HG02943 (cell line): ENCODE measurements around the gene KCNMA1.

Experiments
- ATAC-seq: cut with Tn5 transposase; IDR thresholded peaks from one replicate; pipeline ENCODE4 v1.9.1; 2021; ENCODE audit warnings: mild to moderate bottlenecking, low read depth, moderate library complexity; ENCODE audit not compliant: unreplicated experiment

The KCNMA1 gene

DNA sequence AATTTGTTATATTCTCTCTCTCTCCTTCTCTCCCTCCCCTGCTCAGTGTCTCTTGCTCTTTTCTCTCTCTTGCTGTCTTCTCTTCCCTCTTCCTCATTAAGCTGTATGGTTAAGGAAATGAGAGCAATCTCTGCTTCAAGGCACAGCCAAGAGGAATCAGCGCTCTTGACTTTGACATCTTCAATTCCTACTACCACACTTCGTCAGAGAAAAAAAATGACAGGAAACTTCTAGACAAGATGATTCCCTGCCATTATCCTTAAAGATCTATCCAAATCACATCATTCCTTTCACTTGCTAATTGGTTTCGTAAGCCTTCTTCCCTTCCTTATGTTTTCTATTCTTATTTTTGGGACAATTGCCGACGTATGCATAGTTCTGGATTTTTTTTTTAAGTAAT lies 425.0 kb downstream of the KCNMA1 start:
- no peak for ATAC-seq

GRCh38 chr10:77210645-77211044 lies 427.0 kb downstream of the KCNMA1 start:
- ATAC-seq, result no peak

GRCh38 chr10:77208684-77209256 lies 428.8 kb downstream of the KCNMA1 start:
- ATAC-seq, result no peak

DNA sequence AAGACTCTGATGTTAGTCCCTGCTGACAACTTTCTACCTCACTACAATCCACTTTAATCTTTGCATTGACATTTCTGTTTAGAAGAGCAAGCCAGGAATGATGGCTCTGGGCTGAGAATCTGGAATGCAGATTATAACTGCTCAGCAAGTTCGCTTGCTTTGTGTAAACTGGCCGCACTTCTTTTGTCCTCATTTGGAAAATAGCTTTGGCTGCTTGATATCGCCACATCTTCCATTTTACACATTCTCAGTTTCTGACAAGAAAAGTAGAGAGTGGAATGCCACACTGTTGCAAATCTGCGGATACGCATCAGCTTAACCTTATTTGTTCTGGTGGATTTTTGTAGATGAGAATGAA lies 429.8 kb downstream of the KCNMA1 start:
- no peak for ATAC-seq

DNA sequence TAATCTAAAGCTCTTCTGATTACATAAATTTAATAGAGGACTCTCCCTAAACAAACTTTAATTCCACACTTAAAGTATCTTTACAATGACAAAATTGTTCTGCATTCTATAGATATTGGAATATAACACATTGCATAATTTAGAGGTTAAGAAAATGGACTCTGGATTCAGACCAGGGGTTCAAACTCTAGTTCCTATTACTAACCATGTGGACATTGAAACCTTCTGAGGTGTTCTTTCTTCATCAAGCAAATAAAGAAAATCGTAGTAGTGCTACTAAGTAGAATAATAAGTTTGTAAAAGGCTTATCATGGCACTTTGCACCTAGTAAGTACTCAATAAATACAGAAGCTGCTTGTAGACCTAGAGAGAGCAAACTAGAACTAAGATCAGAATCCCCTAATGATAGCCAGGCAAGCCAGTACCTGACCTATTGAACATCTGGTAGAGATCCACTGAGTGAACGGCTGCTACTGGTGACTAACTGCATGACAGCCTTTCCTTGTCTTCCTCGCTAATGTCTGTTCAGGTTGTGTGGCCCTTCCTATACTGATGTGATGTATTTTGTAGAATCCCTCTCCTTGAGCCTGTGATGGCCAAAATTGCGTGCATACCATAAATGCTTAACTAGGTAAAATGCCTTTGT lies 430.3 kb downstream of the KCNMA1 start:
- no peak for ATAC-seq

DNA sequence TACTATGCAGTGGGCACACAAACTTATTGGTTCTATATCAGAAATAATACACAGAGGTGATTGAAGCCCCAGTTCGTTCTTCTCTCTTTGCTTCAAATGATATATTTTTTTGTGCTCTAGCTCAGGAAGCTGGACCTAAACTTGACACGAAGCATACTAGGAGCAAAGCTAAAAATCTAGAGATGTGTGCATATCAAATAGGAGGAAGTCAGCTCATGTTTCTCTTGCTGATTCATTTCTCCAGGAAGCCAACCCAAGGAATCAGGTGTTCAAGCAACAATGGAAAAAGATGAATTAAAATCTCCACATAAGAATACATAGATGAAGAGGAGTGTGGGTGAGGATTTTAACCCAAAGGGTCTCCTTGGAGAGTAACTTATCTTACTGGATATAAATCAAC lies 432.5 kb downstream of the KCNMA1 start:
- no peak for ATAC-seq

GRCh38 chr10:77204171-77204570 lies 433.4 kb downstream of the KCNMA1 start:
- ATAC-seq, result no peak

DNA sequence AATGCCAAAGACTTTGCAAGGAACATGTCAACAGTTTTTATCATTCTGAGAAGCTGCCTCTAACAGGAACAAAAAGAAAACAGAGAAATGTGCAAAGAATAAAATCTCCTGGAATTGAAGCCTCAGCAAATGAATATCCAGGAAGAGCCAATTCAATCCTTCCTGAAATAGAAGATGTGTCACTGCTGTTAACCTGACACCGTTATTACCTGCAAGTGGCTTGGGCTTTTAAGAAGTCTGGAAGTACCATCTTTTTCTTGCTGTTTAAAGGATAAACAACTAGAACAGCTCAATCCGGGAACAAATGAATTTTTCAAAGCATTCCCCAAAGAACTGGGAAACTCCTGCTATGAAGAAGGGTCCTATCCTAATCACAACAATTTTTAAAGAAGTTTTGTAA lies 434.8 kb downstream of the KCNMA1 start:
- ATAC-seq, result no peak

DNA sequence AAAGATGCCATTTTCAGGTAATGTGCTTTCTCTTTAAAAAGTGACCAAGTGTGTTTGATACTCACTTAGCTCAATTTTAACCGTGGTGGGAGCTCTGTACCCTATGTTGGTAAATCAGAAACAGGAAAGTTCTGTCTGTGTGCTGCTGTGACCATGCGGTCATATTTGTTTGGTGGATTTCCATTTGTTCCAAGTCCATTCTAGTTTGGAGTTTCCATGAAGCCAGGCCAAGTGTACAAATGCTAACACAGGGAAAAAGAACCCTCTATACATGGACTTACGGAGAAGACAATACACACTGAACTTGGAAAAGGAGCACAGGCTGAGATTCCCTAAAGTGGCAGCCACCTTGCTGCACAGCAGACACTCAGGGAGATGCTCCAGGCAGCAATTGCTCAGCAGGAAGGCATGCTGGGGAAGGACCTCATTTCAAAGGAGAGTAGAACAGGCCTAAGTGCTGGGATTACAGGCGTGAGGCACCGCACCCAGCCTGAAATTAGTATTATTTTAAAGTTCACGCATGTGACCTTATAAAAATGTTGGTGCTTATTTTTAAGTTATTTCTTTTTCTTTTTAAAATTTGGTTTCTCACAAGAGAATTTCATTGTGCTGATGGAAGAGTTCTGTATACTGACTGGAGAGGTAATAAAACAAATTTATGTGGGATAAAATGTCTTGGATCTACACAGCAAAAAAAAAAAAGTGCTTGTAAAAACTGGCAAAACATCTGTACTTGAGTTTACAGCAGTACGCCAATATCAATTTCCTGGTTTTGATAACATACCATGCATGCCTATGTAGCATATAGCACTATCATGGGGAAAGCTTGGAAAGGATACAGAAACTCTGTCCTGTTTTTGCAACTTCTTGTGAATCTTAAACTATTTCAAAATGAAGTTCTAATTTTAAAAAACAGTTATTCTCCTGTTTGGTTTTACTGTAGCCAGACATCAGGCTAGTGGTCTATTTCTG lies 436.2 kb downstream of the KCNMA1 start:
- ATAC-seq, result no peak

- no peak for ATAC-seq
Measured at GRCh38 chr10:77197544-77197943, 440.1 kb downstream of the KCNMA1 start.

DNA sequence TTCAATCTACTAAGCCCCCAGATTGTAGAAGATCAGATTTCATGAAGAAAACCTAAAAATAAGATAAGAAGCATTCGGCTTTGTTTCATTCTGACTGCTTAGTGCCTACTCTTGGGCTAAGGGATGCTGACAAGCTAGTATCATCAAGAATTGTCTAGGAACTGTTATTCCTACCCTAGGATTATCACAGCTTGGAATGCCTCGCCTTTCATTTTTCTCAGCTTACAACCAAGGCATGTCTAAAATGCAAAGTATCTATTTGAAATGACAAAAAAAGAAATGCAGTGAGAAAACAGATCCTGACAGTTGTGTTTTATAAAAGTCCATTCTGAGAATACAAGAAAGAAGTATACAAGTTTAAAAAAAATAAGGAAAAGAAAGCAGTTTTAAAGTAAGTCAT lies 441.0 kb downstream of the KCNMA1 start:
- no peak for ATAC-seq

DNA sequence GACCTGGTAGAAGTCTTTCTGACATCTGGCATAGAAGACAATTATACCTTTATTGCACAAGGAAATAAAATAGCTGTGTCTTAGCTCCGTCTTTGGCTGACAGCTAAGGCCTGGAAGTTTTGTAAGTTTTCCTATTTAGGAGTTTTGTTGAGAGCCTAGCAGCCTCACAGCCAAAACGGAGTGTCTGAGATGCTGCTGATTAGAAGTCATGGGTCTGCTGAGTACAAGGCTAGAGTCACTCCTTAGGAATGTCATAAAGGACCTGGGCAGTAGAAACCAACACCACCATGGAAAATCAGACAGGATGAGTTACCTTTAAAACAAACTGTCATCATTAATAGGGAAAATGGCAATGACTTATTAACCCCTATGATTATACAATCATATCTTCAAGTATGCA lies 442.5 kb downstream of the KCNMA1 start:
- ATAC-seq, result no peak

DNA sequence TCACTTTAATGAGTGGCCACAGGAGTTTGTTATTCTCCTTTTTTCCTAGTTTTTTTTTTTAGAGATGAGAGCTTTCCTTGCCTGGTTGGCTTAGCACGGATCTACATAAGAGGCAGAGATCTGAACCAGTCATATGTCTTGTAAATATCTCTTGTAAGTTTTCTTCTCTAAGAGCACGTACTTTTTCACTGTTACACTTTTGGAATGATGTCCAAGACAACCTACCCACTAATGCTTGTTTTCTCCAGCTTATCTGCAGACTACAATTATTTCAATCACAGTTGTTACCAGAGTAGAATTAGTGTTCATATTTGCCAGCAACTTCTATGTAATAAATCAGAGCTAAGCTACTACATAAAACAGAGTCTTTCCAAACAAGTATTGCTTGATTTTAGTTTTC lies 444.6 kb downstream of the KCNMA1 start:
- ATAC-seq, result no peak

GRCh38 chr10:77192402-77192801 lies 445.2 kb downstream of the KCNMA1 start:
- ATAC-seq, result no peak

DNA sequence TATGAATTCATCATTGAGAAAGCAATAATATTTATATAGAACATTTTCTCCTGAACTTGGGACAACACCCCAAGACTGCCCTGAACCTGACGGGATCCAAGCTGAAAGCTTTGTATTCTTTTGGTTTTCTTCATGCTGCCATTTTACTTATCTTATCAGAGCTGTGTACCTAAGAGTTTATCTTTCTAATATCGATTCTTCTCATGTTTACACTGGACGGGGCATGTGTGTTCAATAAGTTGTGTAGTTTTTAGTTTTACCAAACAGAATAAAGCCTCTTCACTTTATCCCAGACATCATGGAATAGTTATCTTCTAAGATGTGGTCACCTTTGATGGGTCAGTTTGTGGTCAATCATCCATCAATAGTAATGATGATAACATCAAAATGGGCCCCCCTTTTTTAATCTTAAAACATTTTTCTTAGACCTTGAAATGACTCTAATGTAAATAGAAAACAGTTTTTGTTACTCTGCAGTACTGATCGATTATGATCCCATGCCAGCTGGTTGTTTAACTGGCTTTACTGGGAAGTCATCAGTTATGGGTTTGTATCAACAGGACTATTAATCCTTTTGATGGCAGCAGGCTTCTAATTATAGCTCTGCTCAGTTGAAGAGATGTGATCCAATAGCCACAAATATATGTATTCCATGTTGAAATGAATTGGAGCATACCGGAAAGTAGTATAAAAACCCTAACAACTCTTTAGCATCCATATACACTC lies 446.1 kb downstream of the KCNMA1 start:
- no peak for ATAC-seq

- no peak for ATAC-seq
Measured at GRCh38 chr10:77190291-77190690, 447.3 kb downstream of the KCNMA1 start.

DNA sequence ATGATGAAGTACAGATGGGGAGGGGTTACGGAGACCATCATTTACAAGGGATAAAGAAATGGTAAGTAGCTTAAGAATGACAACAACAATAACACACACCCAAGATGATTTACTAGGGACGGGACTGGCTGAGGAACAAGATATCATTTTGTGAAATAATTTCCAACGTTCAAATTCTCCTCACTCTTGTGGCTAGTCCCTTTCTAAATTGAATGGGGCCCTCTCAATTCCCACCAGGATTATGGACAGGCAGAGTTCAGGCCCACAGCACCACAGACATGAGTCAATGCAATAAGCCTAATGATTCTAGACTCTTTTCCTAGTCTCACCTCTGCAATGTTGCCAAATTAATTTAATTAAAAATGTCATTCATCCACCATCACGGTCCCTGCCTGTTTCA lies 448.1 kb downstream of the KCNMA1 start:
- no peak for ATAC-seq

DNA sequence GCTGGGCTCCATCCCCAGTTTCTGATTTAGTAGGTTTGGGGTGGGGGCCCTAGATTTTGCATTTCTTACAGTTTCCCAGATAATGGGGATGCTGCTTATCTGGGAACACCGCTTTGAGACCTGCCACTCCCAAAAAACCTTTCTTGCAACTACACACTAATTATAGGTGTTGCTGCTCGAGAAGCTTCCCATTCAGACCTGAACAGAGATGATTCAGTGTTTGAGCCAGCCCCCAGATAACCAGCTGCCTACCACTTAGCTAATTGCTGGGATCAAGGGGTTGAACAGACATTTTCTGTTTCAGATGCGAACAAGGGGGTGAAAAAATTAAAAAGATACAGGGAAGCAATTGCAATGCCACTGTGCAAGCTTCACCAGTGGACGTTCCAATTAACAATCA lies 448.5 kb downstream of the KCNMA1 start:
- ATAC-seq, result no peak

- no peak for ATAC-seq
Measured at GRCh38 chr10:77188521-77188920, 449.1 kb downstream of the KCNMA1 start.

- no peak for ATAC-seq
Measured at GRCh38 chr10:77188000-77188395, 449.6 kb downstream of the KCNMA1 start.

DNA sequence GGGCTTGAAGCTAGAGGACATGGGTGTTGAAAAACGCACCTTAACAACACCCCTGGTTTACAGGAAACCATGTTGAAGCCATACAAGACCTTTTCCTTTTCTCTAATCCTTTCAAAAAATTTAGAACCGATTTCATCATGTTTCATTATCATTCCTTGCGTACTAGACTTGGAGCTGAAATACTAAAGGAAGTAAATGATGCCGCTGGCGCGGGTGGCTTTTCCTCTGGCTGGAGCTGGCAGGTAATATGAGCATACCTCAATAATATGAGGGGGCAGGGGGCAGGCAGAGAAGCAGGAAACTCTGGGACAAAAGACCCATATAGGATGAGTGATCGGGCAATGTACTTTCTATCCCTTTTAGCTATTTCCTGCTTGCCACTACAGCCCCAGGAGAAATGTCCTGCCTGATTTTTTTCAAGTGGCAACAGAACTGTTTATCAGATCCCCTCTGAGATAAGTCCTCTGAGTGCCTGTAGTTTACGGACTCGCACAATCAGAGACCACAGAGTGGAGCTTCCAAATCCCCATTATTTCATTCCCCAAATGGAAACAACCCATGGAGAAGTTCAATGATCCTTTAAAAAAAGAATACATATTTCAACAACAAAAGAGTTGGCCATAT lies 450.1 kb downstream of the KCNMA1 start:
- ATAC-seq, result no peak
